ENCODE results near the gene STRBP. TPM values are rescaled to one million over a fixed set of nuclear protein-coding genes. Genes with fewer than 3 reads are reported as not detected.
"Not testable (repeated sequence)": the region's sequence is repeated elsewhere in the genome, so short reads cannot be mapped to it uniquely, and the experiment has no call there.

STRBP gene
- total and polyA plus RNA-seq, 2 experiments from 2014 or later = 1.4 to 2.5 TPM

GRCh38 chr9:123305879-123306278, 37.5 kb upstream of the STRBP start:
- no peak overlapping the region for H2AFZ ChIP-seq
- no peaks in the 10 kb centered on the region for H4K20me1 ChIP-seq (ENCODE audit: insufficient read depth)
- H3K9me3 ChIP-seq (ENCODE audit: low read depth) = no peaks in the 10 kb centered on the region
- 61% methylated on average over 4 of the region's 4 CpGs for WGBS, 2 experiments (ENCODE audit: low coverage in 1 of 2, low lambda C conversion rate in 2 of 2, missing lambda C conversion rate in 2 of 2)
- H3K27ac ChIP-seq = no peak overlapping the region
- no peak overlapping the region for H3K9ac ChIP-seq
- no peak overlapping the region for H3K4me2 ChIP-seq (ENCODE audit: unreplicated experiment)
- in situ Hi-C loops (cut with MboI) = no loop called here
- H3F3A ChIP-seq (ENCODE audit: insufficient read depth) = no peaks in the 10 kb centered on the region
- H3K79me2 ChIP-seq (ENCODE audit: insufficient read depth) = no peaks in the 10 kb centered on the region
- DNase-seq = no peak
- H3K9me2 ChIP-seq (ENCODE audit: insufficient read depth) = no peaks in the 10 kb centered on the region
- H3K36me3 ChIP-seq (ENCODE audit: low read depth) = no peaks in the 10 kb centered on the region
- H3K4me1 ChIP-seq (ENCODE audit: insufficient read depth) = no peaks in the 10 kb centered on the region
- H3K4me3 ChIP-seq = no peak overlapping the region
- TF ChIP-seq EZH2 (IDR thresholded peaks at IDR 0.05; ENCODE audit: insufficient read depth, poor library complexity, severe bottlenecking) (no peak), EZH2phosphoT487 (IDR thresholded peaks at IDR 0.05; ENCODE audit: insufficient read depth, low read depth) (no peak)
- H3K27me3 ChIP-seq (replicated peaks; ENCODE audit: insufficient read depth) = no peaks in the 10 kb centered on the region; the same call in none of the 2 replicates

- no peak overlapping the region for H3K4me3 ChIP-seq
- H3K9me2 ChIP-seq (ENCODE audit: insufficient read depth) = no peaks in the 10 kb centered on the region
- no peaks in the 10 kb centered on the region for H3K79me2 ChIP-seq (ENCODE audit: insufficient read depth)
- no peaks in the 10 kb centered on the region for H4K20me1 ChIP-seq (ENCODE audit: insufficient read depth)
- no peaks in the 10 kb centered on the region for H3K9me3 ChIP-seq (ENCODE audit: low read depth)
- TF ChIP-seq EZH2phosphoT487 (IDR thresholded peaks at IDR 0.05; ENCODE audit: insufficient read depth, low read depth) (no peak), EZH2 (IDR thresholded peaks at IDR 0.05; ENCODE audit: insufficient read depth, poor library complexity, severe bottlenecking) (no peak)
- no peak overlapping the region for H3K27ac ChIP-seq
- H3K36me3 ChIP-seq (ENCODE audit: low read depth) = no peaks in the 10 kb centered on the region
- no peak overlapping the region for H3K9ac ChIP-seq
- WGBS, 2 experiments (ENCODE audit: low coverage in 1 of 2, low lambda C conversion rate in 2 of 2, missing lambda C conversion rate in 2 of 2) = 66 to 73% methylated on average over 4 of the region's 4 CpGs
- H3K4me1 ChIP-seq (ENCODE audit: insufficient read depth) = no peaks in the 10 kb centered on the region
- no peak overlapping the region for H2AFZ ChIP-seq
- no peak for DNase-seq
- H3F3A ChIP-seq (ENCODE audit: insufficient read depth) = no peaks in the 10 kb centered on the region
- no peak overlapping the region for H3K4me2 ChIP-seq (ENCODE audit: unreplicated experiment)
- no peaks in the 10 kb centered on the region; the same call in none of the 2 replicates for H3K27me3 ChIP-seq (replicated peaks; ENCODE audit: insufficient read depth)
- in situ Hi-C loops (cut with MboI) = no loop called here
Measured at GRCh38 chr9:123304340-123304691, 35.9 kb upstream of the STRBP start.

- TF ChIP-seq EZH2phosphoT487 (IDR thresholded peaks at IDR 0.05; ENCODE audit: insufficient read depth, low read depth) (no peak), EZH2 (IDR thresholded peaks at IDR 0.05; ENCODE audit: insufficient read depth, poor library complexity, severe bottlenecking) (no peak)
- Histone ChIP-seq H4K20me1 (ENCODE audit: insufficient read depth) (no peaks in the 10 kb centered on the region), H3K27me3 (replicated peaks; ENCODE audit: insufficient read depth) (no peaks in the 10 kb centered on the region; the same call in none of the 2 replicates), H3K27ac (no peak overlapping the region), H3K4me2 (ENCODE audit: unreplicated experiment) (no peak overlapping the region), H3K9ac (no peak overlapping the region), H3K9me2 (ENCODE audit: insufficient read depth) (no peaks in the 10 kb centered on the region), H3K4me3 (no peak overlapping the region), H2AFZ (no peak overlapping the region), H3K4me1 (ENCODE audit: insufficient read depth) (no peaks in the 10 kb centered on the region), H3F3A (ENCODE audit: insufficient read depth) (no peaks in the 10 kb centered on the region), H3K9me3 (ENCODE audit: low read depth) (no peaks in the 10 kb centered on the region), H3K36me3 (ENCODE audit: low read depth) (no peaks in the 10 kb centered on the region), H3K79me2 (ENCODE audit: insufficient read depth) (no peaks in the 10 kb centered on the region)
- in situ Hi-C loops (cut with MboI) = no loop called here
- no peak for DNase-seq
- WGBS, 2 experiments (ENCODE audit: low coverage in 1 of 2, low lambda C conversion rate in 2 of 2, missing lambda C conversion rate in 2 of 2) = 72 to 73% methylated on average over 17 of the region's 17 CpGs
Measured at GRCh38 chr9:123302348-123303214, 34.2 kb upstream of the STRBP start.

GRCh38 chr9:123301936-123302335, 33.5 kb upstream of the STRBP start:
- H3K36me3 ChIP-seq (ENCODE audit: low read depth); H3K4me3 ChIP-seq; H3K27ac ChIP-seq; H3K9me3 ChIP-seq (ENCODE audit: low read depth); H2AFZ ChIP-seq; H3K9me2 ChIP-seq (ENCODE audit: insufficient read depth); H3K79me2 ChIP-seq (ENCODE audit: insufficient read depth); H3K9ac ChIP-seq; DNase-seq; H3K4me1 ChIP-seq (ENCODE audit: insufficient read depth); H3K4me2 ChIP-seq (ENCODE audit: unreplicated experiment); H3K27me3 ChIP-seq (replicated peaks; ENCODE audit: insufficient read depth); H3F3A ChIP-seq (ENCODE audit: insufficient read depth); H4K20me1 ChIP-seq (ENCODE audit: insufficient read depth); in situ Hi-C loops (cut with MboI): not testable (repeated sequence)
- 80% methylated on average over 13 of the region's 13 CpGs for WGBS, 2 experiments (ENCODE audit: low coverage in 1 of 2, low lambda C conversion rate in 2 of 2, missing lambda C conversion rate in 2 of 2)
